ENCODE data around the gene SLC25A11.

- TF ChIP-seq, protein P1, sequence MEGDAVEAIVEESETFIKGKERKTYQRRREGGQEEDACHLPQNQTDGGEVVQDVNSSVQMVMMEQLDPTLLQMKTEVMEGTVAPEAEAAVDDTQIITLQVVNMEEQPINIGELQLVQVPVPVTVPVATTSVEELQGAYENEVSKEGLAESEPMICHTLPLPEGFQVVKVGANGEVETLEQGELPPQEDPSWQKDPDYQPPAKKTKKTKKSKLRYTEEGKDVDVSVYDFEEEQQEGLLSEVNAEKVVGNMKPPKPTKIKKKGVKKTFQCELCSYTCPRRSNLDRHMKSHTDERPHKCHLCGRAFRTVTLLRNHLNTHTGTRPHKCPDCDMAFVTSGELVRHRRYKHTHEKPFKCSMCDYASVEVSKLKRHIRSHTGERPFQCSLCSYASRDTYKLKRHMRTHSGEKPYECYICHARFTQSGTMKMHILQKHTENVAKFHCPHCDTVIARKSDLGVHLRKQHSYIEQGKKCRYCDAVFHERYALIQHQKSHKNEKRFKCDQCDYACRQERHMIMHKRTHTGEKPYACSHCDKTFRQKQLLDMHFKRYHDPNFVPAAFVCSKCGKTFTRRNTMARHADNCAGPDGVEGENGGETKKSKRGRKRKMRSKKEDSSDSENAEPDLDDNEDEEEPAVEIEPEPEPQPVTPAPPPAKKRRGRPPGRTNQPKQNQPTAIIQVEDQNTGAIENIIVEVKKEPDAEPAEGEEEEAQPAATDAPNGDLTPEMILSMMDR (IDR thresholded peaks at IDR 0.05): no peak
- no peak for TF ChIP-seq EZH2 (IDR thresholded peaks at IDR 0.05; ENCODE audit: borderline replicate concordance, insufficient read depth, low read depth, low read length, poor library complexity, severe bottlenecking)
Observed at GRCh38 chr17:4974115-4974670, 34.3 kb upstream of the SLC25A11 start.

Measured in B cell (primary cell).